ENCODE measurements around the gene CNN2. TPM values are rescaled to one million over a fixed set of nuclear protein-coding genes. Genes with fewer than 3 reads are reported as not detected.

CNN2 gene
- total and polyA plus RNA-seq, 2 of the 8 experiments (the other 6 are each of a cell fraction or from before 2014, with no cell fraction given): 189 to 551 TPM

DNA sequence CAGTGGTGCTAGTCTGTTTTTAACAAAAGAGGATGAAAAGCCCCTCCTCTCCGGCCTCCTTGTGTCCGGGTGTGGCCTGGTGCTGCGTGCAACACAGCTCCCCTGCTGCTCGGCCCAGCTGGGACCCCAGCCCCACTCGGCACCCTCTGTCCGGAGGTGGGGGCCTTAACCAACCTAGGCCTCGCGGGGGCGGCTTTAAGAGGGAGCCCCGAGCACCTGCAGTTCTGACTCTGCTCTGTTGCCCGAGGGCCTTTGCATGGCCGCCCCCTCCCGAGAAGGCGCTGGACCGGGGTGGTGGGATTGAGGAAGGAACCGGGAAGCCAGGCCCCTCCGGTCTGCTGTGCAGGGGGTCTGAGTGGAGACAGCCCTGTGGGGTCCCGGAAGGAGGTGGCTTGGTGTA is 31.9 kb upstream of the CNN2 start (continued):
- TF ChIP-seq, protein P1, sequence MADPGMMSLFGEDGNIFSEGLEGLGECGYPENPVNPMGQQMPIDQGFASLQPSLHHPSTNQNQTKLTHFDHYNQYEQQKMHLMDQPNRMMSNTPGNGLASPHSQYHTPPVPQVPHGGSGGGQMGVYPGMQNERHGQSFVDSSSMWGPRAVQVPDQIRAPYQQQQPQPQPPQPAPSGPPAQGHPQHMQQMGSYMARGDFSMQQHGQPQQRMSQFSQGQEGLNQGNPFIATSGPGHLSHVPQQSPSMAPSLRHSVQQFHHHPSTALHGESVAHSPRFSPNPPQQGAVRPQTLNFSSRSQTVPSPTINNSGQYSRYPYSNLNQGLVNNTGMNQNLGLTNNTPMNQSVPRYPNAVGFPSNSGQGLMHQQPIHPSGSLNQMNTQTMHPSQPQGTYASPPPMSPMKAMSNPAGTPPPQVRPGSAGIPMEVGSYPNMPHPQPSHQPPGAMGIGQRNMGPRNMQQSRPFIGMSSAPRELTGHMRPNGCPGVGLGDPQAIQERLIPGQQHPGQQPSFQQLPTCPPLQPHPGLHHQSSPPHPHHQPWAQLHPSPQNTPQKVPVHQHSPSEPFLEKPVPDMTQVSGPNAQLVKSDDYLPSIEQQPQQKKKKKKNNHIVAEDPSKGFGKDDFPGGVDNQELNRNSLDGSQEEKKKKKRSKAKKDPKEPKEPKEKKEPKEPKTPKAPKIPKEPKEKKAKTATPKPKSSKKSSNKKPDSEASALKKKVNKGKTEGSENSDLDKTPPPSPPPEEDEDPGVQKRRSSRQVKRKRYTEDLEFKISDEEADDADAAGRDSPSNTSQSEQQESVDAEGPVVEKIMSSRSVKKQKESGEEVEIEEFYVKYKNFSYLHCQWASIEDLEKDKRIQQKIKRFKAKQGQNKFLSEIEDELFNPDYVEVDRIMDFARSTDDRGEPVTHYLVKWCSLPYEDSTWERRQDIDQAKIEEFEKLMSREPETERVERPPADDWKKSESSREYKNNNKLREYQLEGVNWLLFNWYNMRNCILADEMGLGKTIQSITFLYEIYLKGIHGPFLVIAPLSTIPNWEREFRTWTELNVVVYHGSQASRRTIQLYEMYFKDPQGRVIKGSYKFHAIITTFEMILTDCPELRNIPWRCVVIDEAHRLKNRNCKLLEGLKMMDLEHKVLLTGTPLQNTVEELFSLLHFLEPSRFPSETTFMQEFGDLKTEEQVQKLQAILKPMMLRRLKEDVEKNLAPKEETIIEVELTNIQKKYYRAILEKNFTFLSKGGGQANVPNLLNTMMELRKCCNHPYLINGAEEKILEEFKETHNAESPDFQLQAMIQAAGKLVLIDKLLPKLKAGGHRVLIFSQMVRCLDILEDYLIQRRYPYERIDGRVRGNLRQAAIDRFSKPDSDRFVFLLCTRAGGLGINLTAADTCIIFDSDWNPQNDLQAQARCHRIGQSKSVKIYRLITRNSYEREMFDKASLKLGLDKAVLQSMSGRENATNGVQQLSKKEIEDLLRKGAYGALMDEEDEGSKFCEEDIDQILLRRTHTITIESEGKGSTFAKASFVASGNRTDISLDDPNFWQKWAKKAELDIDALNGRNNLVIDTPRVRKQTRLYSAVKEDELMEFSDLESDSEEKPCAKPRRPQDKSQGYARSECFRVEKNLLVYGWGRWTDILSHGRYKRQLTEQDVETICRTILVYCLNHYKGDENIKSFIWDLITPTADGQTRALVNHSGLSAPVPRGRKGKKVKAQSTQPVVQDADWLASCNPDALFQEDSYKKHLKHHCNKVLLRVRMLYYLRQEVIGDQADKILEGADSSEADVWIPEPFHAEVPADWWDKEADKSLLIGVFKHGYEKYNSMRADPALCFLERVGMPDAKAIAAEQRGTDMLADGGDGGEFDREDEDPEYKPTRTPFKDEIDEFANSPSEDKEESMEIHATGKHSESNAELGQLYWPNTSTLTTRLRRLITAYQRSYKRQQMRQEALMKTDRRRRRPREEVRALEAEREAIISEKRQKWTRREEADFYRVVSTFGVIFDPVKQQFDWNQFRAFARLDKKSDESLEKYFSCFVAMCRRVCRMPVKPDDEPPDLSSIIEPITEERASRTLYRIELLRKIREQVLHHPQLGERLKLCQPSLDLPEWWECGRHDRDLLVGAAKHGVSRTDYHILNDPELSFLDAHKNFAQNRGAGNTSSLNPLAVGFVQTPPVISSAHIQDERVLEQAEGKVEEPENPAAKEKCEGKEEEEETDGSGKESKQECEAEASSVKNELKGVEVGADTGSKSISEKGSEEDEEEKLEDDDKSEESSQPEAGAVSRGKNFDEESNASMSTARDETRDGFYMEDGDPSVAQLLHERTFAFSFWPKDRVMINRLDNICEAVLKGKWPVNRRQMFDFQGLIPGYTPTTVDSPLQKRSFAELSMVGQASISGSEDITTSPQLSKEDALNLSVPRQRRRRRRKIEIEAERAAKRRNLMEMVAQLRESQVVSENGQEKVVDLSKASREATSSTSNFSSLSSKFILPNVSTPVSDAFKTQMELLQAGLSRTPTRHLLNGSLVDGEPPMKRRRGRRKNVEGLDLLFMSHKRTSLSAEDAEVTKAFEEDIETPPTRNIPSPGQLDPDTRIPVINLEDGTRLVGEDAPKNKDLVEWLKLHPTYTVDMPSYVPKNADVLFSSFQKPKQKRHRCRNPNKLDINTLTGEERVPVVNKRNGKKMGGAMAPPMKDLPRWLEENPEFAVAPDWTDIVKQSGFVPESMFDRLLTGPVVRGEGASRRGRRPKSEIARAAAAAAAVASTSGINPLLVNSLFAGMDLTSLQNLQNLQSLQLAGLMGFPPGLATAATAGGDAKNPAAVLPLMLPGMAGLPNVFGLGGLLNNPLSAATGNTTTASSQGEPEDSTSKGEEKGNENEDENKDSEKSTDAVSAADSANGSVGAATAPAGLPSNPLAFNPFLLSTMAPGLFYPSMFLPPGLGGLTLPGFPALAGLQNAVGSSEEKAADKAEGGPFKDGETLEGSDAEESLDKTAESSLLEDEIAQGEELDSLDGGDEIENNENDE (IDR thresholded peaks at IDR 0.05; ENCODE audit: insufficient replicate concordance, low read length): no peak
- TF ChIP-seq RXRA (IDR thresholded peaks at IDR 0.05; ENCODE audit: insufficient read depth, low read depth, low read length) (no peak), CREB1 (IDR thresholded peaks at IDR 0.05) (no peak), POU5F1 (IDR thresholded peaks at IDR 0.05; ENCODE audit: low read depth, low read length) (no peak), EGR1 (IDR thresholded peaks at IDR 0.05; ENCODE audit: borderline replicate concordance, low read depth, low read length) (no peak), RAD21 (IDR thresholded peaks at IDR 0.05 in 1 of 2, conservative IDR thresholded peaks at IDR 0.05 in 1 of 2; ENCODE audit: low read depth in 2 of 2, low read length in 2 of 2) (no peak), SRF (IDR thresholded peaks at IDR 0.05; ENCODE audit: low read depth, low read length) (no peak), CHD1 (IDR thresholded peaks at IDR 0.05; ENCODE audit: low read depth, low read length) (no peak)
- TF ChIP-seq, protein P2, sequence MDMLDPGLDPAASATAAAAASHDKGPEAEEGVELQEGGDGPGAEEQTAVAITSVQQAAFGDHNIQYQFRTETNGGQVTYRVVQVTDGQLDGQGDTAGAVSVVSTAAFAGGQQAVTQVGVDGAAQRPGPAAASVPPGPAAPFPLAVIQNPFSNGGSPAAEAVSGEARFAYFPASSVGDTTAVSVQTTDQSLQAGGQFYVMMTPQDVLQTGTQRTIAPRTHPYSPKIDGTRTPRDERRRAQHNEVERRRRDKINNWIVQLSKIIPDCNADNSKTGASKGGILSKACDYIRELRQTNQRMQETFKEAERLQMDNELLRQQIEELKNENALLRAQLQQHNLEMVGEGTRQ (IDR thresholded peaks at IDR 0.05; ENCODE audit: low read length): no peak

All from H1 (cell line).